Keratinocyte (primary cell): Measurements from ENCODE around the gene STXBP5L. TPM values are rescaled to one million over a fixed set of nuclear protein-coding genes. Genes with fewer than 3 reads are reported as not detected.
"Not testable (repeated sequence)": the region's sequence is repeated elsewhere in the genome, so short reads cannot be mapped to it uniquely, and the experiment has no call there.

Experiments used
- DNase-seq: peaks from one replicate; pipeline ENCODE4 v3.0.0-alpha.2; 2011; ENCODE audit warnings: low read depth, missing footprints, low spot score
- FAIRE-seq: peaks from 2 replicates; lab custom pipeline; 2011; peaks lifted over from hg19 to GRCh38; lab: Jason Lieb, UNC
- H2AFZ ChIP-seq: 2 replicates; pipeline ENCODE4 v1.6.0; 2012; ENCODE audit warnings: low read length, control low read depth, inconsistent platforms; ENCODE audit not compliant: control insufficient read depth
- H3K27ac ChIP-seq: 2 replicates; pipeline ENCODE4 v1.5.1; 2011; ENCODE audit warnings: low read length; ENCODE audit not compliant: control insufficient read depth, insufficient read depth
- H3K27me3 ChIP-seq: 3 replicates; pipeline ENCODE4 v1.6.0; 2011; ENCODE audit warnings: low read length; ENCODE audit not compliant: control insufficient read depth, insufficient read depth; ENCODE audit errors: extremely low read depth
- H3K36me3 ChIP-seq, 2 experiments: 2 replicates in 1 of 2; 3 replicates in 1 of 2; pipeline ENCODE4 v1.5.1; 2011; ENCODE audit warnings: low read length in 2 of 2, mild to moderate bottlenecking in 1 of 2; ENCODE audit not compliant: control insufficient read depth in 2 of 2, insufficient read depth in 2 of 2; ENCODE audit errors: extremely low read depth in 1 of 2
- H3K4me1 ChIP-seq: 3 replicates; pipeline ENCODE4 v1.5.1; 2011; ENCODE audit warnings: low read length; ENCODE audit not compliant: control insufficient read depth, insufficient read depth; ENCODE audit errors: extremely low read depth
- H3K4me2 ChIP-seq: 3 replicates; pipeline ENCODE4 v1.6.0; 2011; ENCODE audit warnings: low read depth, low read length; ENCODE audit not compliant: control insufficient read depth, insufficient read depth; ENCODE audit errors: extremely low read depth
- H3K4me3 ChIP-seq, 3 experiments: fragments of 200-600 bp in 1 of 3; sonication (generic) in 1 of 3; 2 replicates in 2 of 3; 3 replicates in 1 of 3; pipeline ENCODE4 v1.5.1; 2011 to 2016; ENCODE audit warnings: low read length in 3 of 3, mild to moderate bottlenecking in 3 of 3, control low read depth in 2 of 3, inconsistent platforms in 1 of 3, low read depth in 1 of 3, mixed read lengths in 1 of 3, mixed run types in 1 of 3, moderate library complexity in 1 of 3; ENCODE audit not compliant: control insufficient read depth in 2 of 3, insufficient read depth in 2 of 3; ENCODE audit errors: extremely low read depth in 1 of 3
- H3K79me2 ChIP-seq: 2 replicates; pipeline ENCODE4 v1.6.0; 2012; ENCODE audit warnings: low read length; ENCODE audit not compliant: control insufficient read depth, insufficient read depth
- H3K9ac ChIP-seq: 3 replicates; pipeline ENCODE4 v1.6.0; 2011; ENCODE audit warnings: low read length; ENCODE audit not compliant: control insufficient read depth, insufficient read depth; ENCODE audit errors: extremely low read depth
- H3K9me1 ChIP-seq: 3 replicates; pipeline ENCODE4 v1.6.0; 2011; ENCODE audit warnings: low read length; ENCODE audit not compliant: control insufficient read depth, insufficient read depth; ENCODE audit errors: extremely low read depth
- H3K9me3 ChIP-seq: 2 replicates; pipeline ENCODE4 v1.5.1; 2012; ENCODE audit warnings: low read depth, low read length; ENCODE audit not compliant: control insufficient read depth
- H4K20me1 ChIP-seq: 3 replicates; pipeline ENCODE4 v1.6.0; 2011; ENCODE audit warnings: low read length; ENCODE audit not compliant: control insufficient read depth, insufficient read depth; ENCODE audit errors: extremely low read depth
- EZH2 ChIP-seq: IDR thresholded peaks from one replicate; pipeline ENCODE4 v1.6.1; 2012; ENCODE audit warnings: inconsistent platforms, mild to moderate bottlenecking, low read length, moderate library complexity
- dilution Hi-C: fragments of 300-500 bp; cut with MboI; formaldehyde crosslinking; loops from one replicate; pipeline ENCODE4 v1.7.0; 2020; ENCODE audit warnings: low sequenced_read_pairs; ENCODE audit not compliant: extremely low pct_ligation_motif_present
- polyA plus RNA-seq, 5 experiments: library from polyadenylated mRNA; depleted of rRNA in 3 of 5; stranded (reverse) in 3 of 5; stranded (forward) in 1 of 5; unstranded in 1 of 5; fragments of >200 nt; gene quantifications; 1 replicate in 1 of 5; 2 replicates in 3 of 5; 3 replicates in 1 of 5; pipeline versions ENCODE4 v1.2.1 to v1.2.3, GENCODE V29; 2011 to 2012; ENCODE audit warnings: missing spikeins in 2 of 5, low read depth in 1 of 5, low replicate concordance in 1 of 5
- TF ChIP-seq, protein P1 (sequence below), 3 experiments: IDR thresholded peaks in 1 of 3; conservative IDR thresholded peaks in 1 of 3; optimal IDR thresholded peaks in 1 of 3; 2 replicates in 2 of 3; 3 replicates in 1 of 3; pipeline versions ENCODE3 to v1.5.1; 2011; ENCODE audit warnings: low read length in 3 of 3, mild to moderate bottlenecking in 3 of 3, moderate library complexity in 2 of 3, control low read depth in 1 of 3, inconsistent platforms in 1 of 3; ENCODE audit not compliant: insufficient read depth in 2 of 3; ENCODE audit errors: extremely low read depth in 1 of 3

The STXBP5L gene
- polyA plus RNA-seq, 1 donor (not counting 4 experiments of a cell fraction or from before 2014, with no cell fraction given), result not detected

DNA sequence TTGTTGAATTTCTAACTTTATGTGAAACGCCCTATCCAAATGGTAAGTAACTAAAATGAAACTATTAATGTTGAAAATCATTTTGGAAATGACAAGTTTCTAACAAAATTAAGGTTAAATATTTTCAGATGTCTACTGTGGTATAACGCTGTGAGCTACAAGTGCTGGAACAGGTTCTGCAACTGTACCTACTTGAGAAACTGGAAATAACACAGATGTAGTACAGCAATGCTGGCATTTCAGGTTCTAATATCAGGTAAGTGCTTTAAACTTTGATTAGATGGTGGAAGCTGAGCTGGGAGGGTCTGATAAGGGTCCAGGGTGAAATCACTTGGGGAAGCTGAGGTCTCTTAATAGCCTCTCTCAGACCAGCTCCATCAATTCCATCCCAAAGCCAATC, 315.1 kb downstream of the STXBP5L start:
- Histone ChIP-seq H3K4me1 (no peaks in the 10 kb centered on the region), H3K9ac (no peak overlapping the region), H2AFZ (no peak overlapping the region), H3K27me3 (no peaks in the 10 kb centered on the region), H3K79me2 (no peaks in the 10 kb centered on the region), H3K9me1 (no peaks in the 10 kb centered on the region), H3K4me3 (no peak overlapping the region), H3K36me3 (no peaks in the 10 kb centered on the region), H4K20me1 (no peaks in the 10 kb centered on the region), H3K9me3 (no peaks in the 10 kb centered on the region), H3K27ac (no peak overlapping the region), H3K4me2 (no peak overlapping the region)
- no peak for FAIRE-seq
- dilution Hi-C loops, result no loop called here
- TF ChIP-seq EZH2, result no peak
- DNase-seq, result no peak

DNA sequence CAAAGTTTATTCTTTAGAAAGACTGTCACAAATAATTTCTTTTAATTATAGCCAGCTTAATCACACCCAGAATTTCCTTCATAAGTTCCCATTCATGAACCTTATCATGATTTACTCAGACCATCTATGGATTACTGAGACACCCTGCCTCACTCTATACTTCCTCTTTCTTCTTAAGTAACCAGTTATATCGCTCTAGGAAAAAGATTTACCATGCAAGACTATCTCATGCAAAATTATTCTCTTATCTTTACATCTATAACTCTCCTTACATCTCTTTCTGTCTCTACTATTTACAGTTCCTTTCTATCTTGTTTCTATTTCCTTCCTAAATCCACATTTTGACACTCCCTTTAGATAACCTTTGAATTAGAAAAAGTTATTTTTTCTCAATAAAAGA, 321.0 kb downstream of the STXBP5L start:
- H3K27me3 ChIP-seq, result no peaks in the 10 kb centered on the region
- H3K4me1 ChIP-seq, result no peaks in the 10 kb centered on the region
- TF ChIP-seq, protein P1, sequence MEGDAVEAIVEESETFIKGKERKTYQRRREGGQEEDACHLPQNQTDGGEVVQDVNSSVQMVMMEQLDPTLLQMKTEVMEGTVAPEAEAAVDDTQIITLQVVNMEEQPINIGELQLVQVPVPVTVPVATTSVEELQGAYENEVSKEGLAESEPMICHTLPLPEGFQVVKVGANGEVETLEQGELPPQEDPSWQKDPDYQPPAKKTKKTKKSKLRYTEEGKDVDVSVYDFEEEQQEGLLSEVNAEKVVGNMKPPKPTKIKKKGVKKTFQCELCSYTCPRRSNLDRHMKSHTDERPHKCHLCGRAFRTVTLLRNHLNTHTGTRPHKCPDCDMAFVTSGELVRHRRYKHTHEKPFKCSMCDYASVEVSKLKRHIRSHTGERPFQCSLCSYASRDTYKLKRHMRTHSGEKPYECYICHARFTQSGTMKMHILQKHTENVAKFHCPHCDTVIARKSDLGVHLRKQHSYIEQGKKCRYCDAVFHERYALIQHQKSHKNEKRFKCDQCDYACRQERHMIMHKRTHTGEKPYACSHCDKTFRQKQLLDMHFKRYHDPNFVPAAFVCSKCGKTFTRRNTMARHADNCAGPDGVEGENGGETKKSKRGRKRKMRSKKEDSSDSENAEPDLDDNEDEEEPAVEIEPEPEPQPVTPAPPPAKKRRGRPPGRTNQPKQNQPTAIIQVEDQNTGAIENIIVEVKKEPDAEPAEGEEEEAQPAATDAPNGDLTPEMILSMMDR (optimal IDR thresholded peaks at IDR 0.05 in 1 of 3, IDR thresholded peaks at IDR 0.05 in 1 of 3, conservative IDR thresholded peaks at IDR 0.05 in 1 of 3; ENCODE audit: extremely low read depth in 1 of 3, insufficient read depth in 2 of 3, low read length in 3 of 3), result no peak
- TF ChIP-seq EZH2, result no peak
- no peak overlapping the region for H2AFZ ChIP-seq
- no peaks in the 10 kb centered on the region for H3K36me3 ChIP-seq
- no peaks in the 10 kb centered on the region for H3K79me2 ChIP-seq
- H3K4me2 ChIP-seq, result no peak overlapping the region
- dilution Hi-C loops, result no loop called here
- DNase-seq (no peak), FAIRE-seq (no peak)
- no peaks in the 10 kb centered on the region for H3K9me3 ChIP-seq
- no peaks in the 10 kb centered on the region for H4K20me1 ChIP-seq
- no peaks in the 10 kb centered on the region for H3K9me1 ChIP-seq
- no peak overlapping the region for H3K4me3 ChIP-seq
- no peak overlapping the region for H3K9ac ChIP-seq
- no peak overlapping the region for H3K27ac ChIP-seq

DNA sequence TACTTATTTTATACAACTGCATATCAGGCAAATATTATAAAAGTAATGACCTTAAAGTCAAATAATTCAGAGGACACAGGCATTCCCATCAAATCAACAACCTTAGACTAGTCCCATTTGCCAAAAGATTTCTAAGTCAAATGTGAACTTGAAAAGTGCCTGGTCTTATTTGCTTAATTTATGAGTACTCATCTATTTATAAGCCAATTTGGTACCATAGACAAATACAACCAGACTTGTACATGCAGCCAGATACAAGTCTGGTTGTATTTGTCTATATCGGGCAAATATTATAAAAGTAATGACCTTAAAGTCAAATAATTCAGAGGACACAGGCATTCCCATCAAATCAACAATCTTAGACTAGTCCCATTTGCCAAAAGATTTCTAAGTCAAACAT, 322.2 kb downstream of the STXBP5L start:
- H3K9me3 ChIP-seq, dilution Hi-C loops, FAIRE-seq, DNase-seq, H3K4me1 ChIP-seq, H2AFZ ChIP-seq, H4K20me1 ChIP-seq, H3K9me1 ChIP-seq, H3K27ac ChIP-seq, H3K4me2 ChIP-seq, H3K9ac ChIP-seq, H3K27me3 ChIP-seq, H3K4me3 ChIP-seq, H3K36me3 ChIP-seq, H3K79me2 ChIP-seq: not testable (repeated sequence)
